Measurements from ENCODE around the gene ANKRD24. TPM values are rescaled to one million over a fixed set of nuclear protein-coding genes. Genes with fewer than 3 reads are reported as not detected.

ANKRD24 gene
- total and polyA plus RNA-seq, 2 experiments from 2014 or later, result 3.7 to 18.0 TPM

DNA sequence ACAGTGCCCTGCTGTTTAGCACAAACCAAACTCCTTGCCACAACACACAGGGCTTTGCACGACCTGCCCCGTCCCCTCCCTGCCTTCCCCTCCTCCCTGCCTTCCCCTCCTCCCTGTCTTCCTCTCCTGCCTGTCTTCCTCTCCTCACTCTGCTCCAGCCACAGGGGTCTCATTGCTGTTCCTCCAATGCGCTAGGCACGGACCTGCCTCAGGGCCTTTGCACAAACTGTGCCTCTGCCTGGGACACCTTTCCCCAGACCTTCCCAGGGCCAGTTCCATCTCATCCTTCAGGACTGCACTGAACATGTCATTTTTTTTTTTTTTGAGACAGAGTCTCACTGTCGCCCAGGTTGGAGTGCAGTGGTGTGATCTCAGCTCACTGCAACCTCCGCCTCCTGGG lies 30.9 kb upstream of the ANKRD24 start:
- H4K20me1 ChIP-seq (replicated peaks; ENCODE audit: insufficient read depth), result no peaks in the 10 kb centered on the region
- TF ChIP-seq, protein P1, sequence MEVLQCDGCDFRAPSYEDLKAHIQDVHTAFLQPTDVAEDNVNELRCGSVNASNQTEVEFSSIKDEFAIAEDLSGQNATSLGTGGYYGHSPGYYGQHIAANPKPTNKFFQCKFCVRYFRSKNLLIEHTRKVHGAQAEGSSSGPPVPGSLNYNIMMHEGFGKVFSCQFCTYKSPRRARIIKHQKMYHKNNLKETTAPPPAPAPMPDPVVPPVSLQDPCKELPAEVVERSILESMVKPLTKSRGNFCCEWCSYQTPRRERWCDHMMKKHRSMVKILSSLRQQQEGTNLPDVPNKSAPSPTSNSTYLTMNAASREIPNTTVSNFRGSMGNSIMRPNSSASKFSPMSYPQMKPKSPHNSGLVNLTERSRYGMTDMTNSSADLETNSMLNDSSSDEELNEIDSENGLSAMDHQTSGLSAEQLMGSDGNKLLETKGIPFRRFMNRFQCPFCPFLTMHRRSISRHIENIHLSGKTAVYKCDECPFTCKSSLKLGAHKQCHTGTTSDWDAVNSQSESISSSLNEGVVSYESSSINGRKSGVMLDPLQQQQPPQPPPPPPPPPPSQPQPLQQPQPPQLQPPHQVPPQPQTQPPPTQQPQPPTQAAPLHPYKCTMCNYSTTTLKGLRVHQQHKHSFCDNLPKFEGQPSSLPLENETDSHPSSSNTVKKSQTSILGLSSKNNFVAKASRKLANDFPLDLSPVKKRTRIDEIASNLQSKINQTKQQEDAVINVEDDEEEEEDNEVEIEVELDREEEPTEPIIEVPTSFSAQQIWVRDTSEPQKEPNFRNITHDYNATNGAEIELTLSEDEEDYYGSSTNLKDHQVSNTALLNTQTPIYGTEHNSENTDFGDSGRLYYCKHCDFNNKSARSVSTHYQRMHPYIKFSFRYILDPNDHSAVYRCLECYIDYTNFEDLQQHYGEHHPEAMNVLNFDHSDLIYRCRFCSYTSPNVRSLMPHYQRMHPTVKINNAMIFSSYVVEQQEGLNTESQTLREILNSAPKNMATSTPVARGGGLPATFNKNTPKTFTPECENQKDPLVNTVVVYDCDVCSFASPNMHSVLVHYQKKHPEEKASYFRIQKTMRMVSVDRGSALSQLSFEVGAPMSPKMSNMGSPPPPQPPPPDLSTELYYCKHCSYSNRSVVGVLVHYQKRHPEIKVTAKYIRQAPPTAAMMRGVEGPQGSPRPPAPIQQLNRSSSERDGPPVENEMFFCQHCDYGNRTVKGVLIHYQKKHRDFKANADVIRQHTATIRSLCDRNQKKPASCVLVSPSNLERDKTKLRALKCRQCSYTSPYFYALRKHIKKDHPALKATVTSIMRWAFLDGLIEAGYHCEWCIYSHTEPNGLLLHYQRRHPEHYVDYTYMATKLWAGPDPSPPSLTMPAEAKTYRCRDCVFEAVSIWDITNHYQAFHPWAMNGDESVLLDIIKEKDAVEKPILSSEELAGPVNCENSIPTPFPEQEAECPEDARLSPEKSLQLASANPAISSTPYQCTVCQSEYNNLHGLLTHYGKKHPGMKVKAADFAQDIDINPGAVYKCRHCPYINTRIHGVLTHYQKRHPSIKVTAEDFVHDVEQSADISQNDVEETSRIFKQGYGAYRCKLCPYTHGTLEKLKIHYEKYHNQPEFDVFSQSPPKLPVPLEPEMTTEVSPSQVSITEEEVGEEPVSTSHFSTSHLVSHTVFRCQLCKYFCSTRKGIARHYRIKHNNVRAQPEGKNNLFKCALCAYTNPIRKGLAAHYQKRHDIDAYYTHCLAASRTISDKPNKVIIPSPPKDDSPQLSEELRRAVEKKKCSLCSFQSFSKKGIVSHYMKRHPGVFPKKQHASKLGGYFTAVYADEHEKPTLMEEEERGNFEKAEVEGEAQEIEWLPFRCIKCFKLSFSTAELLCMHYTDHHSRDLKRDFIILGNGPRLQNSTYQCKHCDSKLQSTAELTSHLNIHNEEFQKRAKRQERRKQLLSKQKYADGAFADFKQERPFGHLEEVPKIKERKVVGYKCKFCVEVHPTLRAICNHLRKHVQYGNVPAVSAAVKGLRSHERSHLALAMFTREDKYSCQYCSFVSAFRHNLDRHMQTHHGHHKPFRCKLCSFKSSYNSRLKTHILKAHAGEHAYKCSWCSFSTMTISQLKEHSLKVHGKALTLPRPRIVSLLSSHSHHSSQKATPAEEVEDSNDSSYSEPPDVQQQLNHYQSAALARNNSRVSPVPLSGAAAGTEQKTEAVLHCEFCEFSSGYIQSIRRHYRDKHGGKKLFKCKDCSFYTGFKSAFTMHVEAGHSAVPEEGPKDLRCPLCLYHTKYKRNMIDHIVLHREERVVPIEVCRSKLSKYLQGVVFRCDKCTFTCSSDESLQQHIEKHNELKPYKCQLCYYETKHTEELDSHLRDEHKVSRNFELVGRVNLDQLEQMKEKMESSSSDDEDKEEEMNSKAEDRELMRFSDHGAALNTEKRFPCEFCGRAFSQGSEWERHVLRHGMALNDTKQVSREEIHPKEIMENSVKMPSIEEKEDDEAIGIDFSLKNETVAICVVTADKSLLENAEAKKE (CRISPR knock-in tag; IDR thresholded peaks at IDR 0.05), result no peak
- TF ChIP-seq ZNF331 (CRISPR knock-in tag; IDR thresholded peaks at IDR 0.05; ENCODE audit: low read depth) (no peak), NANOG (IDR thresholded peaks at IDR 0.05; ENCODE audit: borderline replicate concordance) (no peak), STAT1 (IDR thresholded peaks at IDR 0.05; ENCODE audit: unreplicated experiment) (no peak), CREB1 (CRISPR knock-in tag; IDR thresholded peaks at IDR 0.05; ENCODE audit: low read depth) (no peak), EZH2 (IDR thresholded peaks at IDR 0.05; ENCODE audit: low read depth, unreplicated experiment) (no peak), JUNB (IDR thresholded peaks at IDR 0.05; ENCODE audit: unreplicated experiment) (no peak), POLR2AphosphoS5 (IDR thresholded peaks at IDR 0.05; ENCODE audit: low read depth) (no peak), ZNF114 (CRISPR knock-in tag; IDR thresholded peaks at IDR 0.05) (no peak), EZH2phosphoT487 (IDR thresholded peaks at IDR 0.05; ENCODE audit: unreplicated experiment) (no peak)
- TF ChIP-seq, protein P2, sequence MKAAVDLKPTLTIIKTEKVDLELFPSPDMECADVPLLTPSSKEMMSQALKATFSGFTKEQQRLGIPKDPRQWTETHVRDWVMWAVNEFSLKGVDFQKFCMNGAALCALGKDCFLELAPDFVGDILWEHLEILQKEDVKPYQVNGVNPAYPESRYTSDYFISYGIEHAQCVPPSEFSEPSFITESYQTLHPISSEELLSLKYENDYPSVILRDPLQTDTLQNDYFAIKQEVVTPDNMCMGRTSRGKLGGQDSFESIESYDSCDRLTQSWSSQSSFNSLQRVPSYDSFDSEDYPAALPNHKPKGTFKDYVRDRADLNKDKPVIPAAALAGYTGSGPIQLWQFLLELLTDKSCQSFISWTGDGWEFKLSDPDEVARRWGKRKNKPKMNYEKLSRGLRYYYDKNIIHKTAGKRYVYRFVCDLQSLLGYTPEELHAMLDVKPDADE (IDR thresholded peaks at IDR 0.05), result no peak
- TF ChIP-seq, protein P3, sequence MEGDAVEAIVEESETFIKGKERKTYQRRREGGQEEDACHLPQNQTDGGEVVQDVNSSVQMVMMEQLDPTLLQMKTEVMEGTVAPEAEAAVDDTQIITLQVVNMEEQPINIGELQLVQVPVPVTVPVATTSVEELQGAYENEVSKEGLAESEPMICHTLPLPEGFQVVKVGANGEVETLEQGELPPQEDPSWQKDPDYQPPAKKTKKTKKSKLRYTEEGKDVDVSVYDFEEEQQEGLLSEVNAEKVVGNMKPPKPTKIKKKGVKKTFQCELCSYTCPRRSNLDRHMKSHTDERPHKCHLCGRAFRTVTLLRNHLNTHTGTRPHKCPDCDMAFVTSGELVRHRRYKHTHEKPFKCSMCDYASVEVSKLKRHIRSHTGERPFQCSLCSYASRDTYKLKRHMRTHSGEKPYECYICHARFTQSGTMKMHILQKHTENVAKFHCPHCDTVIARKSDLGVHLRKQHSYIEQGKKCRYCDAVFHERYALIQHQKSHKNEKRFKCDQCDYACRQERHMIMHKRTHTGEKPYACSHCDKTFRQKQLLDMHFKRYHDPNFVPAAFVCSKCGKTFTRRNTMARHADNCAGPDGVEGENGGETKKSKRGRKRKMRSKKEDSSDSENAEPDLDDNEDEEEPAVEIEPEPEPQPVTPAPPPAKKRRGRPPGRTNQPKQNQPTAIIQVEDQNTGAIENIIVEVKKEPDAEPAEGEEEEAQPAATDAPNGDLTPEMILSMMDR (conservative IDR thresholded peaks at IDR 0.05; ENCODE audit: low read depth in 2 of 2), result no peak
- DNase-seq (ENCODE audit: low spot score) (no peak), ATAC-seq (no peak)
- H2AFZ ChIP-seq, result no peak overlapping the region
- no peak overlapping the region for H3K4me3 ChIP-seq
- no peaks in the 10 kb centered on the region for H3K9me3 Mint-ChIP-seq
- H3K4me1 Mint-ChIP-seq, result no peaks in the 10 kb centered on the region
- H3K4me1 ChIP-seq (ENCODE audit: insufficient read depth), result no peaks in the 10 kb centered on the region
- H3K36me3 Mint-ChIP-seq (ENCODE audit: low read depth), result no peaks in the 10 kb centered on the region
- H3F3A ChIP-seq (replicated peaks; ENCODE audit: low read depth), result no peaks in the 10 kb centered on the region
- H3K27me3 ChIP-seq (ENCODE audit: insufficient read depth), result no peaks in the 10 kb centered on the region
- H3K79me2 ChIP-seq (replicated peaks; ENCODE audit: insufficient read depth), result no peaks in the 10 kb centered on the region
- no peaks in the 10 kb centered on the region for H3K9me2 ChIP-seq (ENCODE audit: insufficient read depth)
- no peak overlapping the region for H3K4me2 ChIP-seq
- H3K36me3 ChIP-seq (ENCODE audit: insufficient read depth), result no peaks in the 10 kb centered on the region
- peaks cover 10% of the 10 kb centered on the region for H3K27me3 Mint-ChIP-seq (ENCODE audit: insufficient read depth, low read depth, poor library complexity)
- no peak overlapping the region for H3K27ac Mint-ChIP-seq
- no peak overlapping the region for H3K4me3 Mint-ChIP-seq
- no peak overlapping the region for H3K27ac ChIP-seq (ENCODE audit: low read depth)
